GM19372 (cell line): ENCODE data around the gene TNNT2.
A peak's percentile ranks its signal among the peaks of the same experiment; 100 is the strongest.

Source experiments
- ATAC-seq: cut with Tn5 transposase; IDR thresholded peaks from one replicate; pipeline ENCODE4 v1.9.1; 2021; ENCODE audit warnings: mild to moderate bottlenecking, low read depth, moderate library complexity; ENCODE audit not compliant: unreplicated experiment

Gene TNNT2

GRCh38 chr1:201404055-201404454 lies 26.6 kb upstream of the TNNT2 start:
- no peak for ATAC-seq

DNA sequence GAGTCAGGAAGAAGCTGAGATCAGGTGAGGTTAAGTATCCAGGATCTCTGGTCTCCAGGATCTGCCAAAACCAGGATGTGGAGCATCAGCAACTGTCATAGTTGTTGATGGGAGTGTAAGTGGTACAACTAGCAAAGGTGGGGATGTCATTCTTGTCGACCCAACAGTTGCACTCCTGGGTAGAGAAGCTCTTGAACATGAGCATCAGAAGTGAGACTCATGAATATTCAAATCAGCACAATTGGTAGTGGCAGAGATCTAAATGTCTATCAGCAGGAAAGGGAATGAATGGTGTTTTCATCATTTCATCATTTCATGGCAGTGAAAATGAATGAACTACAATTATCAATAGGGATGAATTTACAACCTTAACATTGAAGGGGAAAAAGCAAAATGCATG lies 25.9 kb upstream of the TNNT2 start:
- no peak for ATAC-seq

- ATAC-seq, result no peak
Observed at GRCh38 chr1:201401700-201402099, 24.2 kb upstream of the TNNT2 start.

DNA sequence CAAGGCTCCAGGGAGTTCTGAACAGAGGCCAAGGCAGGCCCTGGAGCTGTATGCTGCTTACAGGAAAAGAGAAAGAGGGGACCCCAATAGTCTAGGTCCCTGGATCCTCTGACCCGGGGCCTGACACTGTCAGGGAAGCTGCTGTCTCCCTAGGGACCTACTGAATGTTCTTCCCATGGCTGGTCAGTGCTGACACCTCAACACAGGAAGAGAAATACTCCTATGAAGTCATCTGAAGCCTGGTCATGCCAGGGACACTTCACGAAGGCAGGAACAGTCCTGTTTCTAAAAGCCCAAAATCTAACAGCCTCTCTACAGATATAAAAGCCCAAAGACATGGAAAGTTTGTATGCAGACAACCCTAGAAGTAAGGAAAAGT lies 23.4 kb upstream of the TNNT2 start:
- no peak for ATAC-seq

DNA sequence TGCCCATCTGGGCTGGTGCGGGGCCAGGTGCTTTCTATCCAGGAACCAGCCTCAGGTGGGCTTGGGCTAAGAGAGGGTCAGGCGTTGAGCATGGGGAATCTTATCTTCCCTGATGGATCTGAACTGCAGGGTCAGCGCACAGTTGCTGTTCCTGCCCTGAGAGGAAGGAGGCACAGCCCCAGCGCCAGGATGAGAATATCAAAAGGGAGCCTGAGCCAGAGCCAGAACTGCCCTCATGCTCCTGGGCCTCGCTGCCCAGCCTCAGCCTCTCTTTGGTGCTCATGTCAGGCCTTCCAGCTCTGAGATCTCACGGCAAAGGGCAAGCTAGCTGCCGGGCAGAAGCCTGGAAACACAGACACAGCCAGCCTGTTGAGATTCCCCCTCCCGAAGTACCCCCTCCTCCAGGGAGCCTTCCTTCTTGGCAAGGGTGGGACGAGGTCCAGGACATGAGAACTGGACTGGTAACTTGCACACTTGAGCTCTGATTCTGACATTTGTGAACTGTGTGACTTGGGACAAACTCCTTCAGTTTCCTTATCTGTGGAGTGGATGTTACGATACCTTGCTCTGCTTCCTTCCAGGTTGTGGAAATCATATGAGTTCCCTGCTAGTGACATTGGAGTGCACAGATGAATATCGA lies 22.9 kb upstream of the TNNT2 start:
- ATAC-seq, result no peak

- no peak for ATAC-seq
Observed at GRCh38 chr1:201399352-201400126, 22.1 kb upstream of the TNNT2 start.

GRCh38 chr1:201399018-201399351 lies 21.5 kb upstream of the TNNT2 start, which contains the start of gene LAD1:
TSS of gene LAD1 (minus strand) at chr1:201399324. CDS start at chr1:201399306, 18 bp downstream.
- ATAC-seq, result no peak

GRCh38 chr1:201397675-201398074 lies 20.2 kb upstream of the TNNT2 start:
- ATAC-seq, result no peak

DNA sequence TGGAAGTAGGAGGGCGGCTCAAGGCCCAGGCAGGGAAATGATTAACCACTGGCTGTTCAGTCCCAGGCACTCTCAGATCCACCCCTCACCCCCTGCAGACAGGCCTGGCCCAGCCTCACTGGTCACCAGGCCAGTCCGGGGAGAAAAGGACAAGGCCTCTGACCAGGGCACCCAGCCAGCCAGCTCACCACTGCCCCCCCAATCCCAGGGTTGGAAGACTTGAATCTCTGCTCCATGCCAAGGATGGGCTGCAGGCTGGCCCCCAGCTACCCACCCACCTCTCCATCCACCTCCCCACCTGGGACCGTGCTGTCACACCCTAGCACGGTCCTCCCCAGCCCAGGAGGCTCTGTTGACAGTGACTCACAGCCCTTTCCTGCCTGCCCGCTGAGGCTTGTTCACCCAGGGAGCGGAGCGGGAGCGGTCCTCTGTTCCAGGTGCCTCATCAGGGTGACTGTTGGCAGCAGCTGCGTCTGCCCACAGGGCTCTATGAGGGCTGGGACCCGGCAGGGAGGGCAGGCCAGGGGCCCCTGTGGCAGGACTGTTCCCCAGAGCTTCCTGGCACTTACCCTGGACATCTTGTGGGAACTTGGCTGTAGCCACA lies 19.5 kb upstream of the TNNT2 start:
- no peak for ATAC-seq

- no peak for ATAC-seq
Observed at GRCh38 chr1:201395936-201396335, 18.5 kb upstream of the TNNT2 start.

DNA sequence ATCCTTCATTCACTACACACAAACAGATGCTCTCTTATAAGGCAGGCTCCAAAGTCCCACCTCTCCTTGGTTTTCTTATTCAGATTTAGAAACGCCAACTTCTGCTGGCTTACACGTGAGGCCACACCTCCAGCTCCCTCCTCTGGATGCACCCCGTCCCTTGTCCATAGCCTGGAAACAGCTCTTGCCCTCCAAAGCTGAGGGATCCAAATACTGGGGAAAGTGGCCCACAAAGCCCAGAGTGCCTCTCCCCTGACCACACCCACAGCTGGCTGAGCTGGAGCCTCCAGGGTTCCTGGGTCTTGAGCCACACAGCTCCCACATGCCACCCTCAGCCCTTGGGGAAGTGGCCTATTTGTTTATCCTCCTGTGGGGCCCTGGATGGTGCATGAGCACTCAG lies 17.1 kb upstream of the TNNT2 start:
- no peak for ATAC-seq

- ATAC-seq, result no peak
Observed at GRCh38 chr1:201393076-201393475, 15.6 kb upstream of the TNNT2 start.

DNA sequence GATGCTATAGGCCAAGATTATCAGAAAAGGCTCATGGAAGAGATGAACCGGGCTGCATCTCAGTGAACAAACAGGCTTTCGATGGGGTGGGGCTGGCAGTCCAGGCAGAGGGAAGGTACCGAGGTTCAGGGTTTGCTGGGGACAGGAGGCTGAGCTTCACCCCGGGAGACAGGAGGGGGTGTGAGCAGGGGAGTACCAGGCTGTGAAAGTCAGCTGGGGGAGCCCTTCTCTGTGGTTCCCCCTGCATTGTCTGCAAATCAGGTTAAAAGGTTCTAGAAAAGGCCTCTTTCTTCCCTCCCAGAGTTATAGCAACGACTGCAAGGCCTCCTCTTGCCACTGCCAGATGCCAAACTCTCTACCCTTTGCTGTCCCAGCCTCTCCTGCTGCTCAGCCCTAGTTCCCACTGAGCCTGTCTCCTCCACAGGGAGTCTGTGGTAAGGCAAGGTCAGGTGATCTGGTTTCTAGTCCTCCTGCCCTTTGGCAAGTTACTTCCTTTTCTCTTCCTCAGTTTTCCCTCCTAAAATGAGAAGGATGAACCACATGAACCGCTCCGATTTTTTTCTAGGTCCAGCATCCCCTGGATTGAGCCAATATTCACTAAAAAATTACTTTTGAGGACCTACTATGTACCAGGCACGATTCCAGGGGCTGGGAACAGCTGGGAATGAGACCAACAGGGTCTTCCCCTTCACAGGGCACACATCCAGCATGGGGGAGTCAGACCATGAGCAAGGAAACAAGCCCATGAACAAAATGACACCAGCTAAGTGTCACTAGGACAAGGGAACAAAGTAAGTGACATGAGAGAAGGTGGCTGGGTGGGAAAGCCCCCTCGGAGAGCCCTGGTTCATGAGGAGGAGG lies 14.4 kb upstream of the TNNT2 start:
- ATAC-seq, result no peak

DNA sequence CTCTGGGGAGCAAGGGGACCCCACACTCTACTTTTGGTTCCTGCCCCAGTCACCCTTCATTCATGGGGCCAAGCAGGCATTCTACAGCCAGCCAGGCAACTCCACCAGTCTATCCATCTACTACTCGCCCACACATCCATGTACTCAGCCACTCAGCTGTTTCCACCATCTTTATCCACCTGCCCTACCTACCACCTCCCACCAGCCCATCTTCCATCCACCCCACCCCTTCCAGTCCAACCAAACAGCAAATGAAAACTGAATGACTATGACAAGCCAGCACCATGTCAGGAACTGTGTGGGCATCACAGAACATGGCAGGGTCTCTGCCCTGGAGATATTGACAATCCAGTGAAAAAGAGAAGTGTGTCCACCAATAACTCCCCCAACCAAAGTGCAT lies 13.7 kb upstream of the TNNT2 start:
- ATAC-seq, result no peak

- ATAC-seq, result no peak
Observed at GRCh38 chr1:201389051-201389450, 11.6 kb upstream of the TNNT2 start.

GRCh38 chr1:201386208-201386607 lies 8.7 kb upstream of the TNNT2 start:
- ATAC-seq, result no peak

- ATAC-seq, result peak; percentile 53
Observed at GRCh38 chr1:201385299-201385891, 7.9 kb upstream of the TNNT2 start.

DNA sequence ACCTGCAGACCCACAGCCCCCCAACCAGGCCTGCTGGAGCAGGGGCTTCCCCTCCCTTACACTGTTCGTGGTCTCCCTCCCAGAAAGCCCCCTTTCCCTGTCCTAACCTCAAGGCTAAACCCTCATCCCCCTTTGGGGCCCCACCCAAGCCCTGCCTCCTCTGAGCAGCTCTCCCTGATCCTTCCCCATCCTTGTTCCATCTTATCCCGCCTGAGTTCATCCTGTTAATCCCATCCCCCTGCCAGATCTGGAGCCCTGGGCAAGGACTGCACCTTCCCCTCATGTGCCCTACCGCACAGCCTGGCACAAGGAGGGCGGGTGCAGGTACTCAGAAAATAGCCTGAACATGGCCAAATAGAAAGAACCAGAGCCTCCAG lies 6.9 kb upstream of the TNNT2 start:
- ATAC-seq, result no peak

GRCh38 chr1:201383647-201384405 lies 6.3 kb upstream of the TNNT2 start:
- no peak for ATAC-seq

GRCh38 chr1:201381130-201381529 lies 3.6 kb upstream of the TNNT2 start:
- no peak for ATAC-seq
